Astrocyte (in vitro differentiated cells and primary cell): ENCODE measurements around the gene MED13. TPM values are rescaled to one million over a fixed set of nuclear protein-coding genes. Genes with fewer than 3 reads are reported as not detected.

ENCODE experiments used
- DNase-seq: peaks from one replicate; pipeline ENCODE4 v3.0.0-alpha.2; 2010; ENCODE audit warnings: low read depth
- FAIRE-seq: peaks from 2 replicates; lab custom pipeline; 2011; peaks lifted over from hg19 to GRCh38; lab: Jason Lieb, UNC
- H2AFZ ChIP-seq: 2 replicates; pipeline ENCODE4 v1.6.0; 2012; ENCODE audit warnings: low read depth, low read length, inconsistent platforms
- H3K27ac ChIP-seq: 2 replicates; pipeline ENCODE4 v1.5.1; 2011; ENCODE audit warnings: low read depth, low read length, inconsistent platforms
- H3K27me3 ChIP-seq: 2 replicates; pipeline ENCODE4 v1.6.0; 2011; ENCODE audit warnings: low read length, inconsistent platforms; ENCODE audit not compliant: insufficient read depth
- H3K36me3 ChIP-seq: 2 replicates; pipeline ENCODE4 v1.5.1; 2011; ENCODE audit warnings: low read length, inconsistent platforms; ENCODE audit not compliant: insufficient read depth
- H3K4me1 ChIP-seq: 2 replicates; pipeline ENCODE4 v1.5.1; 2011; ENCODE audit warnings: low read length, inconsistent platforms; ENCODE audit not compliant: insufficient read depth
- H3K4me2 ChIP-seq: 2 replicates; pipeline ENCODE4 v1.6.0; 2012; ENCODE audit warnings: low read length, inconsistent platforms
- H3K4me3 ChIP-seq: 2 replicates; pipeline ENCODE4 v1.5.1; 2011; ENCODE audit warnings: low read depth, mild to moderate bottlenecking, low read length, inconsistent platforms; ENCODE audit not compliant: insufficient read depth
- H3K79me2 ChIP-seq: 2 replicates; pipeline ENCODE4 v1.6.0; 2012; ENCODE audit warnings: mild to moderate bottlenecking, low read length, inconsistent platforms; ENCODE audit not compliant: insufficient read depth
- H3K9ac ChIP-seq: 2 replicates; pipeline ENCODE4 v1.6.0; 2012; ENCODE audit warnings: mild to moderate bottlenecking, low read length, inconsistent platforms
- H3K9me3 ChIP-seq: 2 replicates; pipeline ENCODE4 v1.5.1; 2012; ENCODE audit warnings: low read depth, mild to moderate bottlenecking, low read length, inconsistent platforms; ENCODE audit not compliant: insufficient read depth
- H4K20me1 ChIP-seq: 2 replicates; pipeline ENCODE4 v1.6.0; 2012; ENCODE audit warnings: low read length, inconsistent platforms; ENCODE audit not compliant: insufficient read depth
- H3K27ac Mint-ChIP-seq: one replicate; pipeline ENCODE4 v1.8.0; 2021; ENCODE audit warnings: mild to moderate bottlenecking, mixed read lengths; ENCODE audit not compliant: unreplicated experiment
- H3K27me3 Mint-ChIP-seq: one replicate; pipeline ENCODE4 v1.8.0; 2021; ENCODE audit warnings: low read depth, mixed read lengths; ENCODE audit not compliant: unreplicated experiment
- H3K36me3 Mint-ChIP-seq: one replicate; pipeline ENCODE4 v1.8.0; 2021; ENCODE audit warnings: low read depth, mixed read lengths; ENCODE audit not compliant: unreplicated experiment
- H3K4me1 Mint-ChIP-seq: one replicate; pipeline ENCODE4 v1.8.0; 2021; ENCODE audit warnings: low read depth, mixed read lengths; ENCODE audit not compliant: unreplicated experiment
- H3K4me3 Mint-ChIP-seq: one replicate; pipeline ENCODE4 v1.8.0; 2021; ENCODE audit warnings: mild to moderate bottlenecking, moderate library complexity, mixed read lengths; ENCODE audit not compliant: unreplicated experiment
- H3K9me3 Mint-ChIP-seq: one replicate; pipeline ENCODE4 v1.8.0; 2021; ENCODE audit warnings: mild to moderate bottlenecking, mixed read lengths; ENCODE audit not compliant: unreplicated experiment
- EZH2 ChIP-seq: IDR thresholded peaks from 2 replicates; pipeline ENCODE4 v1.6.1; 2012; ENCODE audit warnings: mild to moderate bottlenecking, low read length, inconsistent platforms; ENCODE audit not compliant: insufficient read depth
- total RNA-seq: library from RNA; stranded (reverse); gene quantifications from 2 replicates; pipeline ENCODE4 v1.2.1, GENCODE V29; 2021
- TF ChIP-seq, protein P1 (sequence below): IDR thresholded peaks from 2 replicates; pipeline ENCODE4 v1.5.1; 2011; ENCODE audit warnings: low read depth, mild to moderate bottlenecking, inconsistent platforms, low read length, moderate library complexity; ENCODE audit not compliant: insufficient read depth

MED13 gene
- total RNA-seq, 1 donor from 2014 or later = 55.0 TPM

DNA sequence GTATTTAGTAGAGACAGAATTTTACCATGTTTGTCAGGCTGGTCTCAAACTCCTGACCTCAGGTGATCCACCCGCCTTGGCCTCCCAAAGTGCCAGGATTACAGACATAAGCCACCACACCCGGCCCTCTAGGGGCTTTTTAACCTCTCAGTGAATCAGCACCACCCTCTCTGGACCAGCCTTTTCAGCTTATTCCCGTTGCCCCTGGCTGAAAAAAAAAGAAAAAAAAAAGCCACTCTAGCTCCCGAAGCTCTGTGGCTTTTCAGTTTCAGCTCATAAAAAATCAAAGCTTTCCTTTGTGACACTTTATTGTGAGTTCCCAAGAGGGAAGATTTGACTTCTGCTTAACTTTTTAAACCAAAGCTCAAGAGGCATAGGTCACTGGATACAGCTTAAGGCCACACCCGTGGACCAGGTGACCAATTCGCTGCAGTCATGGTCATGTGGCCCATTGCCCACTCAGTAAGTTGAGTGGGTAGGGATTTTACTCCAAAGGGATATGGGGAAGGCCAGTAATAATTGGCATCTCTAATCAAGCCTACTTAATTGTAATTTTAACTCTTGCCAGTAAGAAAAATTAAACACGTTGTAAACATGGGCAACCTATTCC lies 46.6 kb upstream of the MED13 start:
- Mint-ChIP-seq H3K4me1 (no peaks in the 10 kb centered on the region), H3K27ac (no peak overlapping the region), H3K36me3 (no peaks in the 10 kb centered on the region), H3K9me3 (peaks cover under 1% of the 10 kb centered on the region), H3K4me3 (no peak overlapping the region), H3K27me3 (no peaks in the 10 kb centered on the region)
- Histone ChIP-seq H3K4me3 (no peak overlapping the region), H3K27me3 (no peaks in the 10 kb centered on the region), H3K4me2 (no peak overlapping the region), H3K36me3 (no peaks in the 10 kb centered on the region), H3K9ac (no peak overlapping the region), H3K27ac (no peak overlapping the region), H3K9me3 (no peaks in the 10 kb centered on the region), H3K79me2 (no peaks in the 10 kb centered on the region), H2AFZ (no peak overlapping the region), H3K4me1 (no peaks in the 10 kb centered on the region), H4K20me1 (no peaks in the 10 kb centered on the region)
- FAIRE-seq (no peak), DNase-seq (no peak)
- TF ChIP-seq, protein P1, sequence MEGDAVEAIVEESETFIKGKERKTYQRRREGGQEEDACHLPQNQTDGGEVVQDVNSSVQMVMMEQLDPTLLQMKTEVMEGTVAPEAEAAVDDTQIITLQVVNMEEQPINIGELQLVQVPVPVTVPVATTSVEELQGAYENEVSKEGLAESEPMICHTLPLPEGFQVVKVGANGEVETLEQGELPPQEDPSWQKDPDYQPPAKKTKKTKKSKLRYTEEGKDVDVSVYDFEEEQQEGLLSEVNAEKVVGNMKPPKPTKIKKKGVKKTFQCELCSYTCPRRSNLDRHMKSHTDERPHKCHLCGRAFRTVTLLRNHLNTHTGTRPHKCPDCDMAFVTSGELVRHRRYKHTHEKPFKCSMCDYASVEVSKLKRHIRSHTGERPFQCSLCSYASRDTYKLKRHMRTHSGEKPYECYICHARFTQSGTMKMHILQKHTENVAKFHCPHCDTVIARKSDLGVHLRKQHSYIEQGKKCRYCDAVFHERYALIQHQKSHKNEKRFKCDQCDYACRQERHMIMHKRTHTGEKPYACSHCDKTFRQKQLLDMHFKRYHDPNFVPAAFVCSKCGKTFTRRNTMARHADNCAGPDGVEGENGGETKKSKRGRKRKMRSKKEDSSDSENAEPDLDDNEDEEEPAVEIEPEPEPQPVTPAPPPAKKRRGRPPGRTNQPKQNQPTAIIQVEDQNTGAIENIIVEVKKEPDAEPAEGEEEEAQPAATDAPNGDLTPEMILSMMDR = no peak
- no peak for TF ChIP-seq EZH2

DNA sequence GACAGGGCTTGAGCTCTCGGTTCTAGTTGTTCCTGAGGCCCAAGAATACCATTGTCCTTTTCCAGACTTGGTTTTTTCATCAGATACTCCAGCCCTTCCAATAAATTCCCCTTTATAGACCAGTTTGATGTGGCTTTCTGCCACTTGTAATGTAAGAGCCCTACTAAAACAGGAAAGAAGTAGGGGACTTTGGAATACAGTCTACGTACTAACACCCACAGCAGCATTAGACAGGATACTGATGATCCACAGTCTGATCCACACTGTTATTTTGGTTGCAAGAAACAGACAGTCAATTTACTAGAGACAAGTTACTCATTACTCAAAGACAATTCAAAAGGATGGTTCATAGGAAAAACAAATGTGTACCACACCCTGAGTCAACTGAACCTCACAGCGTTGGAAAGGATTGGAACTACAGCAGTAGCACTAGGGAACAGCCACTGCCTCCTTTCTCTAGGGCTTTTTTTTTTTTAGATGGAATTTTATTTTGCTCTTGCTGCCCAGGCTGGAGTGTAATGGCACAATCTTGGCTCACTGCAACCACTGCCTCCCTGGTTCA lies 45.9 kb upstream of the MED13 start:
- H3K4me1 Mint-ChIP-seq = no peaks in the 10 kb centered on the region
- TF ChIP-seq EZH2 = no peak
- TF ChIP-seq, protein P1 = no peak

DNA sequence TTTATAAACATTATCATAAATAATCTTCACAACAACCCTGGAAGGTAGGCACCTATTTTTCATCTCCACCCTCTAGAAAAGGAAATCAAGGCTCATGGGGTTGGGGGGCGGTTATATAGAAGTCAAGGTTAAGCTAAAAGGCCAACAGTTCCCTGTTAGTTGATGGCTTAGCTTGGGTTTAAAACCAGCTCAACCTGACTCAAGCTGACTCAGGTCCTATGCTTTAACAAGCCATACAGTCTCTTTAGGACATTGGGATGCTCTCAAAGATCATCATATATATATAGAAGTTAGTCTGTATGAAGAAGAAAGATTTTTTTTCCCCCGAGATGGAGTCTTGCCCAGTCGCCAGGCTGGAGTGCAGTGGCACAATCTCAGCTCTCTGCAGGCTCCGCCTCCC lies 44.8 kb upstream of the MED13 start:
- Mint-ChIP-seq H3K4me1 (no peaks in the 10 kb centered on the region), H3K27me3 (peaks cover 9% of the 10 kb centered on the region), H3K36me3 (no peaks in the 10 kb centered on the region), H3K9me3 (peaks cover 4% of the 10 kb centered on the region), H3K27ac (no peak overlapping the region), H3K4me3 (no peak overlapping the region)
- FAIRE-seq (no peak), DNase-seq (no peak)
- Histone ChIP-seq H4K20me1 (no peaks in the 10 kb centered on the region), H3K9me3 (no peaks in the 10 kb centered on the region), H3K79me2 (no peaks in the 10 kb centered on the region), H2AFZ (no peak overlapping the region), H3K4me3 (no peak overlapping the region), H3K9ac (no peak overlapping the region), H3K27ac (no peak overlapping the region), H3K4me2 (no peak overlapping the region), H3K4me1 (no peaks in the 10 kb centered on the region), H3K27me3 (peaks cover 4% of the 10 kb centered on the region), H3K36me3 (no peaks in the 10 kb centered on the region)
- TF ChIP-seq, protein P1 = no peak
- TF ChIP-seq EZH2 = no peak

More for the DNA sequence above, 45.9 kb upstream of the MED13 start:
- Histone ChIP-seq H4K20me1 (no peaks in the 10 kb centered on the region), H3K36me3 (no peaks in the 10 kb centered on the region), H3K27ac (no peak overlapping the region), H3K4me2 (no peak overlapping the region), H3K27me3 (no peaks in the 10 kb centered on the region), H3K4me3 (no peak overlapping the region), H3K9me3 (no peaks in the 10 kb centered on the region), H3K4me1 (no peaks in the 10 kb centered on the region), H2AFZ (no peak overlapping the region), H3K79me2 (no peaks in the 10 kb centered on the region), H3K9ac (no peak overlapping the region)
- H3K27ac Mint-ChIP-seq = no peak overlapping the region
- FAIRE-seq = no peak
- DNase-seq = no peak
- H3K27me3 Mint-ChIP-seq = peaks cover 6% of the 10 kb centered on the region
- no peaks in the 10 kb centered on the region for H3K36me3 Mint-ChIP-seq
- H3K4me3 Mint-ChIP-seq = no peak overlapping the region
- peaks cover 4% of the 10 kb centered on the region for H3K9me3 Mint-ChIP-seq
